CD4-positive, alpha-beta T cell treated with Interleukin-2 at 100 ng/mL for 4 hours (primary cell): Measurements from ENCODE around the gene LBX2.
"Not testable (repeated sequence)": the region's sequence is repeated elsewhere in the genome, so short reads cannot be mapped to it uniquely, and the experiment has no call there.

Source experiments
- DNase-seq: peaks from one replicate; pipeline ENCODE4 v3.0.0-alpha.2; 2020; ENCODE audit warnings: low spot score

LBX2 gene

DNA sequence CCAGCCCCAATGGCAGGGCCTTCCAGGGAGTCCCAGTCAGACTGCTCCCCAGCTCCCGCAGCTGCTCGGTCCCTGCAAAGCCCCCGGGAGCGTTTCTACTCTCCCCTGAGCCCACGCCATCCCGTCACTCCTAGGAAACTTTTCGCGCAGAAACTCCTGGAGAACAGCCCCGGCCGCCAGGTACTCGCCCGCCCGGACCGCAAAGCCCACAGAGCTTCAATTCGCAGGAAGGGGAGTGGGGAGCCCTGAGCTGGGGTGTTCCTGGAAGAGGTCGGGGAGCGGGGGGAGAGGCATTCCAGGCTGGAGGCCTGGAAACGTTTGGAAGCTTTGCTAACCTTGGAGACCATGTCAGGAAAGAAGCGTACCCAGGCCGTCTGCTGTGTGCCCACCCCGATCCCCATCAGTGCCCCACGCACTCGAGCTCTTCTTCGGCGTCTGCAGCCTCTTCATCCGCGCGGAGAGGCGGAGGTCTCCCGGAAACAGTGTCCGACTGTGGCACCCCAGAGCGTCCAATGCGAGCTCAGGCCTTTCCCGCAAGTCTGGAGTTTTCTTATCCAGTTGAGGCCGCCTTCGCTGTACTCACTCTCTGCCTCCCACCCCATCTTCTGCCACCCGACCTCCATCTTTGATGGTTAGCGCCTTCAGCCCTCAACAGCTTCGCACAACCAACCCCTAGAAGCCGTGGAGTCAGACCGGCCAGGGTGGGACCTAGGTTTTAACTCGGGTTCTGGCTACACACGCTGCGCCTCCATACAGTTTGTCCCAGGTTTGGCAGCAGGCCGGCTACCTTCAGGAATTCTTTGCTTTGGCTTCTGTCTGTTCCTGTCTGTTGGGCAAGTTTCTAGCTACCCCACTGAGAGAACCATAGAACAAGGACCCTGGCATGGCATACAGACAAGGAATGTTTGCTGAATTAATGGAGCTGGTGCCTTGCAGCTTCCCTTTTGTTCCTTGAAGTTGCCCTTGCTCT, 4.4 kb upstream of the LBX2 start:
- no peak for DNase-seq

- peak; percentile 55 for DNase-seq
These were observed 3.5 kb upstream of the LBX2 start for GRCh38 chr2:74502720-74503505.

- no peak for DNase-seq
These were observed 2.8 kb upstream of the LBX2 start for GRCh38 chr2:74502147-74502719.

GRCh38 chr2:74501335-74502071, 2.1 kb upstream of the LBX2 start:
- DNase-seq: no peak

DNA sequence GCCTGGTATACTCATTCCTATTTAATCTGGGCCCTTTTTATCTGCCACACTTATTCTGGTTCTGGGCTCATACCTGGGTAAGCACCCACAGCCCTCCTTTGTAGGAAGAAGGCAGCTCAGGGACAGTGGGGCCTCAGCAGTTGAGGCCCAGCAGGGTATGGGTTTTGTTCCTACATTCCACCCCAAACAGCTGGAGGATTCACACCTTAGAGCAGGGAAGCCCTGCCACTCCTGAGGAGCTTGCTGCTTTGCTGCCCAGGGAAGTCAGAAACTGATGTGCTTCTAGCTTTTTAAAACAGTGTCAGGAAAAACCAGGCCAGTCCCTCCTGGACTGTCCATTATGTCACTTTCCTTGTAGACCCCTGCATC, 1.2 kb upstream of the LBX2 start:
- DNase-seq: no peak

DNA sequence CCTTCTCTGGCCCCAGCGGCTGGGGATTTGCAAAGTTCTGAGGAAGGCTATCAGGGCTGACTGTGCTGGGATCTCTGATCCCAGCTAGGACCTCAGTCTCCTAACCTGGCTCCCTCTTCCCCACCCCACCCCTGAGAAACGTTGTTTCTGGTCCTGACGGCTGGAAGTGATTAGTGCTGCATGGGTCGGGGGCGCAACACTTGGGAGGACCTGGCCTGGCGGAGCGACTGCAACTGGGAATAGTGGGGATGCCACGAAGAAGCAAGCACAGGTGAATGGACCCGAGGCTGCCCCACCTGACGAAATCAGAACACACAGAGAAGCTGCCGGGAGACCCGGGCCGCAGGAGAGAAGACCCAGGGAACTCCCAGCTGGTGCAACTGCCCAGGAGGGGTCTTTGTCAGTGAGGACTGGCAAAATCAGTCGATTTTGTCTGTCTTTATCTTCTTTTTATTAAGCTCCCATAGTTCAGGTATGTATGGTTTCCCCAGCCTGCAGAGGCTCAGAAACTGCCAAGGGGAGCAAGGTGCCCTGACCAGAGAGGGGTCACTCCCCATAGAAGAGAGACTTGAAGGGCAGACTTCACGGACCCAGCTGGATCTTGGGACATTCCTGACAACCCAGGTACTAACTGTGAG, 656 bp upstream of the LBX2 start:
- DNase-seq: no peak

DNA sequence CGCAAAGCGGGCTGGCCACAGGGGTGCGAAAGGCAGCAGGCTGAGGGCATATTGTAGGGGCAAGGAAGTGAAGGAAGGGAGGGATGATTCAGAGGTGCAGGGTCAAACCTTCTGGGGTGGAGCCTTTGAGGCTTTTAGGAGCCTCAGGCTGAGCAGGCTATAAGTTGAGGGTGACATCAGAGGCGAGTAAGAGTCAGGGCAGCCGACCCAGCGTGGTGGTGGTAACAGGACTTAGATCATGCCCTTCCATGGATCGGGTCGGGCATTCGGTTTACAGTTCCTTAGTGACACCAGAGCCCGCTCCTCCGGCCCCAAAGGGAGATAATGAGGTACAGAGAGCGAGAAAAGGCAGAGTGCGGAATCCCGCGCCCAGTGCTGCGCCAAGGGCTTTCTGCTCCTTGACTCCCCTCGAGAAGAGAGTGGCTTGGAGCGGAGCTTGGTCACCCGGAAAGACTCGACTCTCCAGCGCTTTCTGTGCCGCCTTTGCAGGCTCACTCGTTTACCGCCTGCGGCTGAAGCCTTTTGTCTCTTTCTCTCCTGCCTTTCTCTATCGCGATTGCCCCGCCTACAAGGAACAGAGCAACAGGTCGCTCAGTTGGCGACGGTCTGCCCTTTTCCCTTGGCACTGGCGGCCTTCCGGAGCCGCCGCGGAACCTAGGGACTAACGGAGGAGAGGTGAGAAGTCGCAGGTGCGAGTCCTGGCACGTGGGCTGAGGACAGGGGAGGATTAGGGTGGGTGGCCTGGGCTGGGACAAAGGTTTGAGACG, 720 bp downstream of the LBX2 start:
- DNase-seq: peak; percentile 43

GRCh38 chr2:74497777-74498499, 1.5 kb downstream of the LBX2 start:
- DNase-seq: peak; percentile 28

GRCh38 chr2:74496997-74497776, 2.2 kb downstream of the LBX2 start:
- no peak for DNase-seq

GRCh38 chr2:74495440-74495839, 4.0 kb downstream of the LBX2 start:
- DNase-seq: no peak

- no peak for DNase-seq
These were observed 5.9 kb downstream of the LBX2 start for GRCh38 chr2:74493546-74493945.

GRCh38 chr2:74491648-74492544, 7.5 kb downstream of the LBX2 start:
- DNase-seq: no peak

DNA sequence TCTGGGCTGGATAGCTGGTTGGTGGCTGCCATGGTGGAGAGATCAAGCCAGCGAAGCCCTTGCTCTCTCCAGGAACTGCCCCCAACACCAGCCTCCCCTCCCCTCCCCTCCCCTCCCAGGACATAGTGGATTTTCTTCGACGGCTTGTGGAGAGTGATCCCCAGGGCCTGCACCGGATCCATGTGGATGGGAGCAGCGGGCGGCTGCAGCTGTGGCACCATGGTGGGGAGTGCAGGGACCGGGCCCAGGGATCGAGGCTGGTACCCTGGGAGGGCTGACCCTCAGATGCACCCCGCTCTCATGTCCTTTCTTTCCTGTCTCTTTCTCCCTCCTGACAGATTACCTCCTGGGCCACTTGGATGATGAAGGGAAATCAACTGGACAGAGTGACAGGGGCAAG, 9.5 kb downstream of the LBX2 start:
- no peak for DNase-seq

DNA sequence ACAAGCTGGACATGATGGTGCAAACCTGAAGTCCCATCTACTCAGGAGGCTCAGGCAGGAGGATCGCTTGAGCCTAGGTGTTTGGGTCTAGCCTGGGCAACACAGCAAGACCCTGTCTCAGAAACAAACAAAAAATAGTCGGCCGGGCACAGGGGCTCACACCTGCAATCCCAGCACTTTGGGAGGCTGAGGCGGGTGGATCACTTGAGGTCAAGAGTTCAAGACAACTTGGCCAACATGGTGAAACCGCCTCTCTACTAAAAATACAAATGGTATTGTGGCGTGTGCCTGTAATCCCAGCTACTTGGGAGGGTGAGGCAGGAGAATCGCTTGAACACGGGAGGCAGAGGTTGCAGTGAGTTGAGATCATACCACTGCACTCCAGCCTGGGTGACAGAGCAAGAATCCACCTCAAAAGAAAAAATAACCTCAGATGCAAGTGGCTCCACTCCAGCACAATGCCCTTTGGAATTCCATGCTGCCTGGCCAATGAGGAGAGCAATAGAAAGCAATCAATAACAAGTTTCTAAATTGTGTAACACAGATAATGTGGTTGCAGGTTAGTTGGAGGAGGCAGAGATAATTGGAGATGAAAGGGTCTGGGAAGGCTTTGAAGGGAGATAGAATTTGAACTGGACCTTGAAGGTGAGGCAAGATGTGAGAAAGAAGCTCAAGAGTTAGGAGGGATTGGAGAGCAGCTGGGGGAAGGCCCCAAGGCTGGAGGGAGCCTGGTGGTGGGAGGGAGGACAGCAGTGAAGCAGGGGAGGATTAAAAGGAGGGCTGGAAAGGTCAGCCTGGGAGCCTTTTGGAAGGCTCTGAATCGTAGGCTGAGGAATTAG, 10.5 kb downstream of the LBX2 start:
- no peak for DNase-seq

- DNase-seq: no peak
These were observed 13.3 kb downstream of the LBX2 start for GRCh38 chr2:74486141-74486540.

DNA sequence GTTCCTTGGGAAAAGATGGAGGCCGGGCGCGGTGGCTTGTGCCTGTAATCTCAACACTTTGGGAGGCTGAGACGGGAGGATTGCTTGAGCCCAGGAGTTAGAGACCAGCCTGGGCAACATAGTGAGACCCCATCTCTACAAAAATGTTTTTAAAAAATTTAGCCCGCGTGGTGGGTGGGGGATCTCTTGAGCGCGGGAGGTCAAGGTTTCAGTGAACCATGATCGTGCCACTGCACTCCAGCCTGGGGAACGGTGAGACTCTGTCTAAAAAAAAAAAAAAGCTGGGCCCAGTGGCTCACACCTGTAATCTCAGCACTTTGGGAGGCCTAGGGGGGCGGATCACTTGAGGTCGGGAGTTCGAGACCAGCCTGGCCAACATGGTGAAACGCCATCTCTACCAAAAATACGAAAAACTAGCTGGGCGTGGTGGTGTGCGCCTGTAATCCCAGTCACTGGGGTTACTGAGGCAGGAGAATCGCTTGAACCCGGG, 15.7 kb downstream of the LBX2 start:
- DNase-seq: not testable (repeated sequence)
